IMR-90 (cell line): ENCODE measurements around the gene CNGB1.

ENCODE experiments used
- CEBPB ChIP-seq: IDR thresholded peaks from 2 replicates; pipeline ENCODE4 v1.6.1; 2012; ENCODE audit warnings: low read depth, low read length, improper control_type of control experiment
- CHD1 ChIP-seq: IDR thresholded peaks from 2 replicates; pipeline ENCODE4 v1.6.1; 2012; ENCODE audit warnings: low read depth, low read length, improper control_type of control experiment
- MXI1 ChIP-seq: IDR thresholded peaks from 2 replicates; pipeline ENCODE4 v1.6.1; 2012; ENCODE audit warnings: low read depth, mild to moderate bottlenecking, low read length, moderate library complexity, borderline replicate concordance
- POLR2A ChIP-seq: IDR thresholded peaks from 2 replicates; pipeline ENCODE4 v1.6.1; 2012; ENCODE audit warnings: mild to moderate bottlenecking, low read depth, low read length
- RCOR1 ChIP-seq: IDR thresholded peaks from 2 replicates; pipeline ENCODE4 v1.6.1; 2012; ENCODE audit warnings: mild to moderate bottlenecking, low read length, improper control_type of control experiment; ENCODE audit not compliant: insufficient replicate concordance
- RFX5 ChIP-seq: IDR thresholded peaks from 2 replicates; pipeline ENCODE4 v1.8.0; 2012; ENCODE audit warnings: low read depth, mild to moderate bottlenecking, low read length, moderate library complexity
- SMC3 ChIP-seq: fragments of 150-350 bp; IDR thresholded peaks from 2 replicates; pipeline ENCODE4 v1.6.1; 2016; ENCODE audit warnings: low read depth, mild to moderate bottlenecking, antibody characterized with exemption, low read length, moderate library complexity
- USF2 ChIP-seq: fragments of 150-350 bp; IDR thresholded peaks from 2 replicates; pipeline ENCODE4 v1.6.1; 2017; ENCODE audit warnings: mild to moderate bottlenecking, antibody characterized with exemption, low read length, low read depth
- TF ChIP-seq, protein P1 (sequence below): conservative IDR thresholded peaks from 2 replicates; pipeline ENCODE4 v1.5.1; 2012; ENCODE audit warnings: mild to moderate bottlenecking, low read depth, low read length, improper control_type of control experiment
- TF ChIP-seq, protein P2 (sequence below): fragments of 150-350 bp; IDR thresholded peaks from 2 replicates; pipeline ENCODE4 v1.6.1; 2016; ENCODE audit warnings: low read depth, mild to moderate bottlenecking, low read length, moderate library complexity, borderline replicate concordance

DNA sequence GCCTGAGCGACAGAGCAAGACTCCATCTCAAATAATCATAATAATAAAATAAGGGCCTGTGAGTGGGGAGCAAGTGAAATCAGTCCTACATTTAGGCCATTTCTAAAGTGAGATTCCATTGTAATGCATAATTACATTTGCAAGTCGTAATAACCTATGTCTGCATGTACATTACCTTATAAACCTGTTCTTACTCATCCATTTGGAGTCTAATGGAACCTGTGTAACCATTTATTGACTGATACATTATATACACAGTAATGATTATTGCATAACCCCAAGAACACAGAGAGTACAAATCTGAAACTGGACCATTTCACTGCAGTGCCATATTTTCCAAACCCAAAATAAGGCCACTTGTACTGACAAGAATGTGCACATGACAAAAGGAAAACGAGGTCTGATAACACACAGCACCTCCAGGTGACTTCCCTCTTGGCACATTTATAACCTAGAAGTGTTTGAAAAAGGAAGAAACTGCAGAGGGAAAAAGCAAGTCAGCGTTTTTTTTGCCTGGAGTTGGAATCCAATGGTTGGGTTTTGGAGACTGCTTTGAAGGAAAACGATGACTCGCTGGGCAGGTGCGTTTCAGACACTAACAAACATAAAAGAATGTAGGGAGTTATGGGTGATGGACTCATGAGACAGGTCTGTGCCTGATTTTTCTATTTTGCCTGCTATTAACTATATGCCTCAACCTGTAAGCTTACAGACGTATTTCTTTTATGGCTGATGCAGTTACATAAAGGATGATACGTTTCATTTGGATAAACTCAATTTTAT is 105.0 kb downstream of the CNGB1 start:
- TF ChIP-seq CEBPB (0 out of 2 replicates have a peak, but pooled peaks have one; percentile 14), RFX5 (no peak), POLR2A (no peak), MXI1 (no peak), CHD1 (no peak), USF2 (no peak), RCOR1 (no peak), SMC3 (no peak)
- TF ChIP-seq, protein P1, sequence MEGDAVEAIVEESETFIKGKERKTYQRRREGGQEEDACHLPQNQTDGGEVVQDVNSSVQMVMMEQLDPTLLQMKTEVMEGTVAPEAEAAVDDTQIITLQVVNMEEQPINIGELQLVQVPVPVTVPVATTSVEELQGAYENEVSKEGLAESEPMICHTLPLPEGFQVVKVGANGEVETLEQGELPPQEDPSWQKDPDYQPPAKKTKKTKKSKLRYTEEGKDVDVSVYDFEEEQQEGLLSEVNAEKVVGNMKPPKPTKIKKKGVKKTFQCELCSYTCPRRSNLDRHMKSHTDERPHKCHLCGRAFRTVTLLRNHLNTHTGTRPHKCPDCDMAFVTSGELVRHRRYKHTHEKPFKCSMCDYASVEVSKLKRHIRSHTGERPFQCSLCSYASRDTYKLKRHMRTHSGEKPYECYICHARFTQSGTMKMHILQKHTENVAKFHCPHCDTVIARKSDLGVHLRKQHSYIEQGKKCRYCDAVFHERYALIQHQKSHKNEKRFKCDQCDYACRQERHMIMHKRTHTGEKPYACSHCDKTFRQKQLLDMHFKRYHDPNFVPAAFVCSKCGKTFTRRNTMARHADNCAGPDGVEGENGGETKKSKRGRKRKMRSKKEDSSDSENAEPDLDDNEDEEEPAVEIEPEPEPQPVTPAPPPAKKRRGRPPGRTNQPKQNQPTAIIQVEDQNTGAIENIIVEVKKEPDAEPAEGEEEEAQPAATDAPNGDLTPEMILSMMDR = no peak
- TF ChIP-seq, protein P2, sequence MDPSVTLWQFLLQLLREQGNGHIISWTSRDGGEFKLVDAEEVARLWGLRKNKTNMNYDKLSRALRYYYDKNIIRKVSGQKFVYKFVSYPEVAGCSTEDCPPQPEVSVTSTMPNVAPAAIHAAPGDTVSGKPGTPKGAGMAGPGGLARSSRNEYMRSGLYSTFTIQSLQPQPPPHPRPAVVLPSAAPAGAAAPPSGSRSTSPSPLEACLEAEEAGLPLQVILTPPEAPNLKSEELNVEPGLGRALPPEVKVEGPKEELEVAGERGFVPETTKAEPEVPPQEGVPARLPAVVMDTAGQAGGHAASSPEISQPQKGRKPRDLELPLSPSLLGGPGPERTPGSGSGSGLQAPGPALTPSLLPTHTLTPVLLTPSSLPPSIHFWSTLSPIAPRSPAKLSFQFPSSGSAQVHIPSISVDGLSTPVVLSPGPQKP = no peak
